Measurements from ENCODE around the gene TRUB2.

DNA sequence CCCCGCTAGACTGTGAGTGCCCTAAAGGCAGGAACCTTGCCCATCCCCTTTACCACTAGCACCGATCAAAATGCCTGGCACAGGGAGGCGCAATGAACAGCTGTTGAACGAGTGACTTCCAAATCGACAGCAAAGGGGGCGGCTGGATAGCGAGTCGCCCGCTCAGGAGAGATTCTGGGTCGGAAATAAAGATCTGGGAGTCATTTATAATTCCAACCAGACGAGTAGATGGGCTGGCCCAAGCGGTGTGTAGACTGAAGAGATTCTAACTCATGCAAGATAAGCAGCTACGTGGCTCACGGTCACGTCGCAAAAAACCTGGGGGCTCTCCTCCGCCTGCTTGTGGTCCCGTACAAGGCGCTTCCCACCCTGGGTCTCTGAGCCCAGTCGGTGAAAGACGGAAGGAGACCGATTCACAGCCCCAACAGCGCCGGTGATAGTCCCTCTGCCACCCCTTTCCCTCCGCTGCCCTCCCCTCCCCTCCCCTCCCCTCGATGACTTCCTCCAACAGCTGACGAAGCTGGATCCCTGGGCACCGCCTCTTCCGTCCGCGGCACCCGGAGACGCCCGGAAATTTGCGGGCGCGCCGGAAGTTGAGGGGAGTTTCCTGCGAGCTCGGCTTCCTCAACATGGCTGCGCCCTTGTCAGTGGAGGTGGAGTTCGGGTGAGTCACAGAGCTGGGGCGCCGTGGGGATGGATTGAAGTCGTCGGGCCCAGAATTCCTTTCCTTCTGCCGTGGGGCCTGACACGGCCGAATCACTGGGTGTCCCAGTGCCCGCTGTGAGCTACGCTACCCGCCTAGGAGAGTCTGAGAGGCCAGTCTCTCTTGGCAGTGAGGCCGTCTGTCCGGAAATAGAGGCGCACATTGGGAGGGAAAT lies 48.7 kb upstream of the TRUB2 start, which contains the start of gene URM1:
- TF ChIP-seq, protein P1, sequence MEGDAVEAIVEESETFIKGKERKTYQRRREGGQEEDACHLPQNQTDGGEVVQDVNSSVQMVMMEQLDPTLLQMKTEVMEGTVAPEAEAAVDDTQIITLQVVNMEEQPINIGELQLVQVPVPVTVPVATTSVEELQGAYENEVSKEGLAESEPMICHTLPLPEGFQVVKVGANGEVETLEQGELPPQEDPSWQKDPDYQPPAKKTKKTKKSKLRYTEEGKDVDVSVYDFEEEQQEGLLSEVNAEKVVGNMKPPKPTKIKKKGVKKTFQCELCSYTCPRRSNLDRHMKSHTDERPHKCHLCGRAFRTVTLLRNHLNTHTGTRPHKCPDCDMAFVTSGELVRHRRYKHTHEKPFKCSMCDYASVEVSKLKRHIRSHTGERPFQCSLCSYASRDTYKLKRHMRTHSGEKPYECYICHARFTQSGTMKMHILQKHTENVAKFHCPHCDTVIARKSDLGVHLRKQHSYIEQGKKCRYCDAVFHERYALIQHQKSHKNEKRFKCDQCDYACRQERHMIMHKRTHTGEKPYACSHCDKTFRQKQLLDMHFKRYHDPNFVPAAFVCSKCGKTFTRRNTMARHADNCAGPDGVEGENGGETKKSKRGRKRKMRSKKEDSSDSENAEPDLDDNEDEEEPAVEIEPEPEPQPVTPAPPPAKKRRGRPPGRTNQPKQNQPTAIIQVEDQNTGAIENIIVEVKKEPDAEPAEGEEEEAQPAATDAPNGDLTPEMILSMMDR (IDR thresholded peaks at IDR 0.05): no peak
- TF ChIP-seq TCF7L2 (IDR thresholded peaks at IDR 0.05; ENCODE audit: low read depth, low read length): no peak

Measured in Panc1 (cell line).